NCI-H2196 (cell line): ENCODE results near the gene PSMD8.

Source experiments
- DNase-seq: peaks from one replicate; lab custom pipeline; 2025; ENCODE audit not compliant: unreplicated experiment; lab: John Stamatoyannopoulos, UW

PSMD8 gene

DNA sequence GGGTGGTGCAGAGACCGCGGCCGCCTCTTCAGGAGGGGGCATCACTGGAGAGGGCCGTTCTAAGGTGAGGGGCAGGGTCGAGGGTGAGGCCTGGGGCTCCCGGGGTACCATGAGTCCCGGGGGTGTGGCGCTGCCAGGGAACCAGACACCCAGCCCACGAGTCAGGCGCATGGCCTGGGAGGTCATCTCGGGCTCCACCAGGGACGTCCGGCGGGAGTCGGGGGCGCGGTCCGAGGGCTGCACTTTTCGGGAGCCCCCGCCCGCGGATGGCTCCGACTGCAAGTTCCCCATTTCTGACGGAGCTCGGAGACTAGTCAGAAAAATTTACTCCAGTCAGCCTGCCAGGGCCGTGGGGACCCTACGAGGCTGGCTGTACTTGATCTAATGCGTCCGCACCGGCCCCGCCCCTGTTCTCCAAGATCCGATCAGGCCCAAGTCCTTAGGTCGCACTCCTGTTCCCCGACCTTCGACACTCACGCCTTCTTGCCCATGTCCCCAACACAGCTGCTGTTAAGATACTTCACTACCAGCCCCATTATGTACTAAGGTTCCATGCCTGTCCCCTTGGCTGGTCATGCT is 12.7 kb downstream of the PSMD8 start:
- DNase-seq: no peak

DNA sequence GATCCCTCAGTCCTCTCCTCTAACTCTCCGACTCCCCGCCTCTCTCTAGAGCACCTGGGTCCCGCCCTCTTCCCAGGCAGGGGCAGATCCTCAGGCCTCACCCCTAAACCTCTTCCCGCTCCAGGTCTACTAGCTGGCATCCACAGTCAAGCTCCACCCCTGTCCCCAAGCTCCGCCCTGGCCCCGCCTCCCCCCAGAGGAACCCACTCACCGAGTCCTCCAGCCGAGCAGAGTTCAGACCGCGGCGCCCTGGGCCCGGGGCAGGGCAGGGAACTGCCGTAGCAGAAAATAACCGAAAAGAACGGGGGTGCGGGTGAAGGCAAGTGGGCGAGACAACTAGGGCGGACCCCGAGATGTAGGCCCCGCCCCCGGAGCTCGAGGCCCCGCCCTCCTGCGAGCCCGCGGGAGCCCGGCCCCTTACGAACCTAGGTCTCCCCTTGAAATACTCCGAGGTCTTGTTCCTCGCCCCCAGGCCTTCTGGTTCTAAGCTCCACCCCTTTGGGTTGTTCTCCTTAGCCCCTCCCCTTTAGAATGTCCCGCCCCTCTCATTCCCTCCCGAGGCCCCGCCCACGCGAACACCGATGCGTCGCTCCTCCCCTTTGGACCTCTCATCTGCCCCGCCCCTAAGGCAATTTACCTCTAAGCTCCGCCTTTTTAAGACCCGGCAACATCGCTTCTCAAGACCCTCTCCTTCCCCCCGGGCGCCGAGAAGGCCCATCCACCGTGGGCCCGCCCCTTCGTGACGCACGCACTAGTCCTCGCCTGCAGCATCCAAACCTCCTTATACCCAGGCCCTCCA is 13.4 kb downstream of the PSMD8 start, which contains the start of gene GGN:
TSS of gene GGN (minus strand) at position 485 of the 799 bp plus-strand sequence. CDS start 773 bp downstream, outside the sequence.
- DNase-seq: peak; percentile 90

DNA sequence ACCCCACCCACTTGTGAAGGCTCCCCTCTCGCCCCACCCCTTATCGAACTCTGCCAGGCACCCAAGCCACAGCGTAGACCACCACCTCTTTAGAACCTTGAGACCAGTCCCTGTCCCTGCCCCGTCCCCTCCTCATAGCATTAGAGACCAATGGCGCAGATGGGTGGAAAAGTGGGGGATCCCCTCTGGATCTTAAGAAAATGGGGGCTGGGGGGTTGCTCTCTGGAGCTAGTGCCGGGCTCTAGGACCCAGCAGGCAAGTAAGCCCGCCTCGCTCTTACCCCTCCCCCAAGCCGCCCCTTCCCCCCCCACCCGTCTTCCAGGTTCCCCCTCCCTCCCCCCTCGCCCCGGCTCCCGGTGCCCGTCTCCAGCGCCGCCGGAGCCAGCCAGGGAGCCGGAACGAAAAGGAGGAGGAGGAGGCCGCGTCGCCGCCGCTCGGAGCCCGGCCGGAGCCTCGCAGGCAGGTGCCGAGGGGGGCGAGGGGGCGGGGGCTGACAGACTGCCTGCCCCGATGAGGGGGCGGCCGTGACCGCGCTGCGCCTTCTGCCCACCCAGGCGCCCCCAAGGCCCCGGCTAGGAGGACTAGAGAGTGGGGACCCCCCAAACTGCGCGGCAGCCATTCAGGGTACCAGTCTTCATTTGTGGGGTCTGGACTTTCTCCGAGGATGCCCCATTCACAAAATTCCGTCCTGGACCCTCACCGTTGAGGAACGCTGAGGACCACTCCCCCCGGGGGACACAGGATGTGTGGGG is 14.2 kb downstream of the PSMD8 start, which contains the start of gene SPRED3:
TSS of gene SPRED3 (plus strand) at position 349 of the 752 bp plus-strand sequence. CDS start 1,606 bp downstream, outside the sequence.
- peak; percentile 51 for DNase-seq

DNA sequence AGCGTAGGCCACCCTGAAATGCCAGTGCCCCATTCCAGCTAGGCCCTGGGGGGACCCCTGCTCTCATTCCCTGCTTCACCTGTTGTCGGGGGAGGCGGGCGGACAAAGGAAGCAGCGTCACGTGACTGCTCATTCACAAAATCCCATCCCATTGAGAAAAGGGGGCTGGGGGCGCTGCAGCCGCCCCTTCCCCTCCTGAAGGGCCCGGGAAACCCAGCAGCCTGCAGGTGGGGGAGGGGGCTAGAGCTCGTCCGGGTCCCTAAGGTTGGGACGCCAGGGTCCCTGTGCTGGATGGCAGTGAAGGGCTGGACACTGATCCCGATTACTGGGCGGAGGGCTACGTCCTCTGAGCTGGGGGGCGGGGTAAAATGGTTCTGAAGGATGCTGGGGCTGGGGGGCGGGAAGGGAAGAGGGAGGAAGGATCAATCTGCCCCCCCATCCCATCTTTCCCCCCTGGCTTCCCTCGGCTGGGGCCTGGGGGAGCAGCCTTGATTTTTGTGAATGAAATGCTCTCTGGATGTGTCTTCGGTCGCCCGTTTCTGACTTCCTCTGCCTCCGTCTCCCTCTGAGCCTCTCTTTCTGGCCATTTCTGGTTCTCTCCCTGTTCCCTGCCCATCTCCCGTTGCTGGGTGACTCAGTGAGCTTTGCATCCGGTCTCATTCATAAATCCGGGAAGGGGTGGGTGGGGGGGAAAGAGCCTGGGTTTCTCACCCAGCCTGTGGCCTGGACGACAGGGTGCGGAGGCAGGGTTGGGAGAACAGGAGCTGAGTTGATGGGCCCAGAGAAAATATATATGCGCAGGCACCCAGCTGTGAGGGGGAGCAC is 14.9 kb downstream of the PSMD8 start:
- DNase-seq: no peak

DNA sequence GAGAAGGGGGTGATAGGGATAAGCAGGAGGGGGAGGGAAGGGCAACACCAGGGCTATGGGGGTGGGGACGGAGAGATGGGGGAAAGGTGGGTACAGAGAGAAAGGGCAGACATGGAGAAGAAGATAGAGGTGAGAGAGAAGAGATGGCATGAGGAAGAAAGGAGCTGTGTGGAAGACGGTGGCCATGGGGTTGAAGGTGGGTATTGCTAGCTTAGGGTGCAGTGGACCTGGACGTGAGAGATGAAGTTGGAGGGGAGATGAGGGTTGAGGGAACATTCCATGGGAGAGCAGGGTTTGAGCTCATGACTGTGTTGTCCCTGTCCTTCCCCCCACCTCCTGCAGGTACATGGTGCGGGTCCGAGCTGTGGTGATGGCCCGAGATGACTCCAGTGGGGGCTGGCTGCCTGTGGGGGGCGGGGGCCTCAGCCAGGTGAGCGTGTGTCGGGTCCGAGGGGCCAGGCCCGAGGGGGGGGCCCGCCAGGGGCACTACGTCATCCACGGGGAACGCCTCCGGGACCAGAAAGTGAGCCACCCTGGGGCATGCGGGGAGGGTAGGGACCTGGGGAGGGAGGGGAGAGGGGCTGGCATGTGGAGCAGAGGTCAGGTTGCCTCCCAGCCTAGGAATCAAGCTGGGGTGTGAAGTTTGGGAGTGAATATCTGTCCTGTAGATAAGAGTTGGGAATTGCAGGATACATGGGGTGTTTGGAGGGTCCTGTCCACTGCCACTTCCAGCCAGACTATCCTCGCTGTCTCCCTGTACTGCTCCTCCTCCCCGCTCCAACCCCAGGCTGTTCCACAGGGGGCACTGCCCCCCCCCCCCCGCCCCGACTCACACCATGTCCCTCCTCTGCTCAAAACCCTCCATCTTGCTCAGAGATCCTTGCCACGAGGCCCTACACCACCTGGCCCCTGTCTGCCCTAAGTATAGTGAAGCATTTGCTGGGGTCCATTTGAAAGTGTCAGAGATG is 15.9 kb downstream of the PSMD8 start:
- DNase-seq: no peak

DNA sequence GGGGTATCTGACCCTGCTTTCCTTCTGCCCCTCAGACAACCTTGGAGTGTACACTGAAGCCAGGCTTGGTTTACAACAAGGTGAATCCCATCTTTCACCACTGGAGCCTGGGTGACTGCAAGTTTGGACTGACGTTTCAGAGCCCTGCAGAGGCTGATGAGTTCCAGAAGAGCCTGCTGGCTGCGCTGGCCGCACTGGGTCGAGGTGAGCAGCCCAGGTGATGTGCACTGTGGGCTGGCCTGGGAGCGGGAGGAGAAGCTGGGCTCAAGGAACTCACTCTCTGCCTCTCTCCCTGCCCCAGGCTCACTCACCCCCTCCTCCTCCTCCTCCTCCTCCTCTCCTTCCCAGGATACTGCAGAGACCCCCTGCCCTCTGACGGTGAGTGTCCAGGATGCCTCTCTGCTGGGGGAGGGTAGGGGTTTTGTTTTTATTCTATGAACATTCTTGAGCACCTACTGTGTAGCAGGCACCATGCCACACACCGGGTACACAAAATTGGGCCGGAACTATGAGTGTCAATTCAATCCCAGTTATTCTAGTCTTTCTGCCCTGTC is 17.6 kb downstream of the PSMD8 start:
- DNase-seq: no peak

DNA sequence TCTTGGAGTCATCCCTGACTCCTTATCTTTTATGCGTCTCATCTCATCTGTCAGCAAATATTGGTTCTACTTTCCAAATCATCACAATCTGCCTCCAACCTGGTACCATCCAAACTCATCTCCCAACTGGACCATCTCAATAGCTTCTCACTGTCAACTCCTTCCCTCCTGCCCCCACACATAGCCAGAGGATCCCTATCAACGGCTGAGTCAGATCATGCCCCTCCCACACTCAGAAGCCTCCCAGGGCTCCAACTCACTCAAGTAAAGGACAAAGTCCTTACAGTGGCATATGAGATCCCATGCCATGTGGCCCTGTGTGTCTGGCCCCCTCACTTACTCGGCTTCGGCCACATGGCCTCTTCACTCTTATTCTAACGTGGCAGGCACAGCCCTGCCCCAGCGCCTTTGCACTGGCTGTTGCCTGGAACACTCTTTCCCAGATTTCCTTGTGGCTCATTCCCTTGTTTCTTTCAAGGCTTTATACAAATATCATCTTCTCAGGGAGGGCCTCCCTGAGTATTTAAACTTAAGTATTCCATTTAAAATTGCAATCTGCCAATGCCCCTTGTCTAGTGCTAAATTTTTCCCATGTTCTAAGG is 18.4 kb downstream of the PSMD8 start:
- no peak for DNase-seq

DNA sequence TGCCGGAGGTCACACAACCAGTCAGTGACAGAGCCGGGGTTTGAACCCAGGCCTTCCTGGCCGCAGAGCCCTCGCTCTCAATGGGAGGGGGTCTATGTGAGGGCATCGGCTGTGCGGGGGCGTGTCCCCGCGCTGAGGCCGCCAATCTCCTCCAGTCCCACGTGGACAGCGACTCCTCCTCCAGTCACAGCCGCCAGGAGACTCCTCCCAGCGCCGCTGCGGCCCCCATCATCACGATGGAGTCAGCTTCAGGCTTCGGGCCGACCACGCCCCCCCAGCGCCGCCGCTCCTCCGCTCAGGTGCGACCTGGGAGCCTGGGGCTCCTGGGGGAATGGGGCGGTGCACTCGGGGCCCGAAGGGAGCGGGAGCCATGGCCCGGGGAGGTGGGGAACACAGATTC is 20.1 kb downstream of the PSMD8 start:
- DNase-seq: no peak

DNA sequence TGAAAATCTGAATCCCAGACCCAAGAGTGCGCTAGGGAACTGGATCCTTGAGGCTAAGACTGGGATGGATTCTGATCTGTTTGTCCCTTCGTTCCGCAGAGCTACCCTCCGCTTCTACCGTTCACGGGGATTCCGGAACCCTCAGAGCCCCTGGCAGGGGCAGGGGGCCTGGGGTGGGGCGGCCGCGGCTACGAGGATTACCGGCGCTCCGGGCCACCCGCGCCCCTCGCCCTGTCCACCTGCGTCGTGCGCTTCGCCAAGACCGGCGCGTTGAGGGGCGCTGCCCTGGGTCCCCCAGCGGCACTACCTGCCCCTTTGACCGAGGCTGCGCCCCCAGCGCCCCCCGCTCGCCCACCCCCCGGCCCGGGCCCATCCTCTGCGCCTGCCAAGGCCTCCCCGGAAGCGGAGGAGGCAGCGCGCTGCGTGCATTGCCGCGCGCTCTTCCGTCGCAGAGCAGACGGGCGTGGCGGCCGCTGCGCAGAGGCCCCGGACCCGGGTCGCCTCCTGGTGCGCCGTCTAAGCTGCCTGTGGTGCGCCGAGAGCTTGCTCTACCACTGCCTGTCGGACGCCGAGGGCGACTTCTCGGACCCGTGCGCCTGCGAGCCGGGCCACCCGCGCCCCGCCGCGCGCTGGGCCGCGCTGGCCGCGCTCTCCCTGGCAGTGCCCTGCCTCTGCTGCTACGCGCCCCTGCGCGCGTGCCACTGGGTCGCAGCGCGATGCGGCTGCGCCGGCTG is 21.2 kb downstream of the PSMD8 start:
- DNase-seq: no peak

DNA sequence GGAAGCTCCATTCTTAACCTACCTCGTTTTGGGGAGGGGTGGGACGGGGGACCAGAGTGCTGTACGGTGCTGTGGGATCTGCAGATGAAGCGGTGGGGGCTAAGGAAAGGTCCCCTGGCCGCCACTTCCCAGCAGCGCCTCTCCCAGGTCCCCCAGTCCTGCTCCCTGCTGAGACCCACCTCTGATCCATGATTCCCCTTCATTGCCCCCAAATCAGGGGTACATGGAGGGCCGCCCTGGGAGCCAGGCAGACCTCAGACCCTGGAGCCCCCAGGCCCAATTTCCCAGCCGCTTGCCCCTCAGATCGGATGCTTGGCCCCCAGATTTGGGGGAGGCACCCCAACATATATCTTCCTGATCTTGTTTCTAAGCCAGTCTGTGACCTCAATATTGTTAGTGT is 24.7 kb downstream of the PSMD8 start:
- no peak for DNase-seq

DNA sequence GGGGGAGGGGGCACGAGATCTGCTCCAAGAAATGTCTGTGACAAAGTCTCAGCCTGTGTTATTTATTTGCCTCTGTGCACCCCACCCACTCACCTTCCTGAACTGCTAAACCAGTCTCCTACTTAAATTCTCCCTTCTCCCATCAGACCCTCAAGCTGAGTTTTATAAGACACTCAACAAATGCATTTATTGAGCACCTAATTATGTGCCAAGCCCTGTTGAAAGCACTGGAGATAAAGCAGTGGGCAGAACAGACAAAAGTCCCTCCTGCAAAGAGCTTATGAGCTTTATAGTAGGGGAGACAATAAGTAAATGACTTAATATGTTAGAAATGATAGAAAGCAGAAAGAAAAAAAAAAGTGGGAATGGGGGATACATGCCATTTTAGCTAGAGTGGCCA is 25.2 kb downstream of the PSMD8 start:
- DNase-seq: no peak

DNA sequence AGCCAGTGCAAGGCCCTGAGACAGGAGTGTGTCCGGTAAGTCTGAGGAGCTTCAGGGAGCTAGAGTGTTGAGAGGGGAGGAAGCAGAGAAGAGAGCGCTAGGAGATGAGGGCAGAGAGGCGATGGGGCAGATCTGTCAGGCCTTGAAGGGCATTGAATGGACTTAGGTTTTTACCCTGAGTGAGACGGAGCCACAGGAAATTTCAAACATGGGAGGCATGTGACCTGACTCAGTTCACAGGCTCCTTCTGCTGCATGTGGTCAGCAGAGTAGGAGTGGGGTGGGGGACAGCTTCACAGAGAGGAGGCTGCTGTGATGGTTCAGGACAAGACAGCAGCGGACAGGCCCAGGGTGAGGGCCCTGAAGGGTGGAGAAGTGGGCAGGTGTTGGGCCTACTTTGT is 26.0 kb downstream of the PSMD8 start:
- DNase-seq: no peak

DNA sequence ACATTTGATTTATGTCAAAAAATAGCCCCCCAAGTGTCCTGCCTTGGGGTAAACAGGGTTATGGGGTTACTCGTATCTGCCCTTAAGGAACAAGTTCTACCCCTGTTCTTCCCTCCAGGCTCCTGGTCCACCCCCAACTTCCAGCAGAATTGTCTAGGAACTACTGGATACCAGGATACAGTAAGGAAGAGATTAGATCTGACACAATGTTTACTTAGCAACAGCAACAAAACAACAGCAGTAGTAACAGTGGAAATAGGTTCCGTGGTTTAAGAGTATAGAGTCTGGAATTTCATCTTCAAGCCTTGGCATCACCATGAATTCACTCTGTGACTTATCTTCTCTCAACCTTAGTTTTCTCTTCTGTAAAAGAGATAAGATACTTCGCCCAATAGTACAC is 26.8 kb downstream of the PSMD8 start:
- DNase-seq: no peak

DNA sequence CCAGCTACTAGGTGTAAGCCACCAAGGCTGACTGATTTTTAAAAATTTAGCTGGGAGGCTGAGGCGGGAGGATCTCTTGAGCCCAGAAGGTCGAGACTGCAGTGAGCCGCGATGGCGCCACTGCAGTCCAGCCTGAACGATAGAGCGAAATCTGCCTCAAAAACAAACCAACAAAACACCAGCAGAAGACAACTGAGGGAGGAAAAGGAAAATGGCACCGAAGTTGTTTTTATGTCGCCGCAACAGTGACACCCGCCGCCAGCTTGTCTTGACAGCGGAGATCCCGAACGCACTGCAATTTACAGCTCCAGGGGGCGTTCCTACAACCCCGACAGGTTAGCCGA is 28.2 kb downstream of the PSMD8 start:
- DNase-seq: no peak

DNA sequence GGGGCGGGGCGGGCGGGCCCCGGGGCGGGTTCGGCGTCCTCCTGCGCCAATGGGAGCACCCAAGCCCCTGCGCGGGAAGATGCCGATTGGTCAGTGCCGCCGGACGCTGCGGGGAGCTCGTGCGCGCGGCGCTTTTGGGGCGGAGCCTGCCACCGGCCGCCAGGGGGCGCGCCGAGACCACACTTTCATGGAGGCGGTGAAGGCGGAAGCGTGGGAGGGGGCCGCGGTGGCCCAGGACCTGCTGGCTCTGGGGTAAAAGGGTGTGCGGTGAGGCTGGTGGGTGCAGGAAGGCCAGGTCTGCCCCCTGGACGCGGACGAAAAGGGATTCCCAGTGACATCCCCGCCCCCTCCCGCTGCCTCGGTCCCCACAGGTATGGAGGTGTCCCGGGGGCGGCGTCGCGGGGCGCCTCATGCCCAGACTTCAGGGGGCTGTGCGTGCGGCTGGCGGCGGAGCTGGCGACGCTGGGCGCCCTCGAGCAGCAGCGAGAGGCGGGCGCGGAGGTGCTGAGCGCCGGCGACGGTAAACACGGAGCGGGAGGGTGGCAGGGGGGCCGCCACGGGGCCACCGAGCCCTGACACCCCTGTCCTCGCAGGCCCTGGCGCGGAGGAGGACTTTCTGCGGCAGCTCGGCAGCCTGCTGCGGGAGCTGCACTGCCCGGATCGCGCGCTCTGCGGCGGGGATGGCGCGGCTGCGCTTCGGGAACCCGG is 28.8 kb downstream of the PSMD8 start, which contains the start of gene FAM98C:
TSS of gene FAM98C (plus strand) at position 127 of the 708 bp plus-strand sequence. CDS start at position 188, 61 bp downstream.
- DNase-seq: peak; percentile 97

DNA sequence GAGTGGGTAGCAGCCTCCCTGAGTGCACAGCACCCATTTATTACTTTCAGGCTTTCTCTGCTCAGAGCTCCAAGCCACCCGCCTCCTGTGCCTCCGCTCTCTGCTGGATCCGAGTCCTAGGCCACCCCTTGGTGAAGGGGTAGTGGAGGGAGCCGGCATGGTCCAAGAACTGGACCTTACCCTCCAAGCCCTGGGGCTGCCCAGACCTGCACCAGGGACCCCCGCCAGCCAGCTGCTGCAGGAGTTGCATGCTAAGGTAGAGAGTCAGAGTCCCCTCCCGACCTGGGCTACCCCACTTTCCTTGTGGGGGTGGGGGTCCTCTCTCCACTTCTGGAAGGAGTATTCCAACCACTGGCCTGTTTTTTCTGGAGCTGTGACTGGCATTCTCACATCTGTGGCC is 30.5 kb downstream of the PSMD8 start:
- no peak for DNase-seq

DNA sequence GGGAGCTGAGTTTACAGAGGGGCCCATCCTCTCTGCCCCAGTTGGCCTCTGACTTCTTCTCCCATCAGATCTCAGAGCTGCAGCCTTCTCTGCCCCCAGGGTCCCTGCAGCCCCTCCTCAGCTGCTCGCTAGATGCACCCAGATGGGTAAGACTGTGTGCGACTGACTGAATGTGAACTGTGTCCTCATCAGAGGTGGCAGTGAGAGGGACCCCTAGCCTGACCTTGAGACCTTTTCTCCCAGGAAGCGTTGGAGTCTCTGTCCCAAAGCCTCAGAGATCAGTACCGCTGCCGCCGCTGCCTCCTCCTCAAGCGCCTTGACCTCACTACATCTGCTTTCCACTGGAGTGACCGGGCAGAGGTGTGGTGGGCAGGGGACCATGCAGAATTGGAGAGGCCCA is 30.9 kb downstream of the PSMD8 start:
- no peak for DNase-seq

DNA sequence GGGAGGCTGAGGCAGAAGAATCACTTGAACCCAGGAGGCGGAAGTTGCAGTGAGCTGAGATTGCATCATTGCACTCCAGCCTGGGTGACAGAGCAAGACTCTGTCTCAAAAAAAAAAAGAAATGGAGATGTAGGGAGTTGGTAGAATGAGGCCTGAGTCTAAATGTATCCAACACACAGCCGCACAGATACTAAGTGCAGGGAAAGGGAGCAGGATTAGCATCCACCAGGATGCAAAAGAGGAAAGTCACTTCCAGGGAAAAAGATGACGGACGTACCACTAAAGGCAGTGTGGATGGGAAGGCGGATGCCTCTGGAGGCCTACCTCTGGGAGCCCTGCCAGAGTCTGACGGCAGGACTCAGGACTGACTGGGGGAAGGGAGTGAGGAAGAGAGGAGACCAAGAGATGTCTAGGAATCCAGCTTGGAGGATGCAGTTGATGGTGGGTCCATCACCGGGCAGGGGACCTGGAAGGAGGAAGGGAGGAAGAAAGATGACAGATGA is 35.3 kb downstream of the PSMD8 start:
- no peak for DNase-seq
